KBM-7 (cell line): ENCODE measurements around the gene SALL3.

Source experiments
- DNase-seq: peaks from one replicate; pipeline ENCODE4 v3.0.0-alpha.2; 2015
- in situ Hi-C: fragments of 300-500 bp; cut with MboI; formaldehyde crosslinking; loops from 2 replicates; pipeline ENCODE4 v1.14.3; 2020; ENCODE audit warnings: low sequenced_read_pairs, low pct_unique_long_range_greater_than_20kb, mixed read lengths

SALL3 gene

DNA sequence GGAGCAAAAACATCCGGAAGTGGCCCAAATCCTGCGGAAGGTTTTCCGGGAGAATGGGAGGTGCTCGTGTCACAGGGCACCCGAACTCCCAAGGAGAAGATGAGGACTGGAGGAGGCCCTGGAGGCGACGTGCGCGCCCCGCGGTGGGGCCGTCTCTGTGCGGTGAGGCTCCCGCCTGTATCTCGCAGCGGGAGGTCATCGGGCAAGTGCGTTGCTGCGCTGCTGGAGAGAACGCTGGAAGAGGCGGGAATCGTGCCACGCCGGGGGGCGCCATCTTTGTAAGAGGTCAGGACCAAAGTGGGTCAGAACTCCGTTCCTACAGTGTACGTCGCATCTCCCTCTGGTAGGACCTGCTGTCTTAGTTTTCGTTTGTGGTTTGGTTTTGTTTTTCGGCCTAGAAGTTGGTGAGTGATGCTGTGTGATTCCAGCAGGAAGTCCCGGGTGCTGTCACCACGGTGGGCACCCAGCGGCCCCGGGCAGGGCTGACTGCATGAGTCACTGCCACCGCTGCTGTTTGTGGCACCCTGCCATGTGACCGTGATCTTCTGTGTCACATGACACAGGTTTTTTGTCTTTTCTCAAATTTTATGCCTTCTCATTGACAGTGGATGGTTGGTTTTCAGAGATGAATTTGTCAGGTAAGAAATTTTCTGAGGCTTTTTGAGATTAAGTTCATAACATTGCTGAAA, 68.1 kb downstream of the SALL3 start:
- no peak for DNase-seq
- in situ Hi-C loops, result no loop called here

DNA sequence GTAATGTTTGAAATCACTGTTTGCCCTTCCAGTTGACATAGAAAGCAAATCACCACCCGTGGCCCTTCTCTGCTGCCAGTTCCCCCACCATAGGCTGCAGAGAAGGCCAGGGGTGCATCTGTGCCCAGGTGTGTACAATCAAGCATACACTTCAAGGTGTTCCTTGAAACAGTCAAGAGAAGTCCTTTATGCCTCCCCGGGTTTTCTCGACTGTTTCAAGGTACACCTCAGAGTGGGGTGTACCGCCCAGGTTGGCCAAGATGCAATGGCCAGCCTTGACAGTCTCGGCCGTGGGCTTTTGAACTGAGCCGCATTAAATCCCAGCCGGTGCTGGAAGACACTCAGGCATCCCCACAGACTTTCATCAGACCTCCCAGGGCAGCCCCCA, 68.6 kb downstream of the SALL3 start:
- no peak for DNase-seq
- in situ Hi-C loops, result no loop called here

DNA sequence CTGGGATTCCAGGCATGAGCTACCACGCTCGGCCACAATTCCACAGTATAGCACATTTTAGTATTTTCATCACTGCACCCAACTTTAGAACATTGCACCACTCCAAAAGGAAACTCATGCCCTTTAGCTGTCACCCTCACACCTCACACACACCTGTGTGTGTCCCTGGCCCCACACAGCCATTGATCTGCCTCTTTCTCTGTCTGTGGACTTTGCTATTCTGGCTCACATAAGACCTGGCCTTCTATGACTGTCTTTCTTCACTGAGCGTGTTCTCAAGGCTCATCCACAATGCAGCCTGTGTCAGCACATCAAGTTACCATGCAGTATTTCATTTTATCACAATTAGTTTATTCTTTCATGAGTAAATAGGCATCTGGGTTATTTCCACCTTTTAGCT, 69.9 kb downstream of the SALL3 start:
- DNase-seq, result no peak
- in situ Hi-C loops, result no loop called here
